SK-N-SH treated with all-trans-retinoic acid at 6 μM for 48 hours (cell line): ENCODE results near the gene SASH1.
A peak's percentile ranks its signal among the peaks of the same experiment; 100 is the strongest.

ENCODE experiments used
- ATAC-seq: fragments of 200-7000 bp; cut with Tn5 transposase; 3 replicates; pipeline ENCODE4 v1.9.1; 2020; ENCODE audit warnings: mild to moderate bottlenecking, moderate library complexity
- ARNTL ChIP-seq: fragments of 450-650 bp; formaldehyde crosslinking; IDR thresholded peaks from 2 replicates; pipeline ENCODE4 v1.5.0; 2020; ENCODE audit warnings: low read depth, mild to moderate bottlenecking, moderate library complexity, borderline replicate concordance
- CSDC2 ChIP-seq: fragments of 250-450 bp; sonication (Bioruptor Pico); IDR thresholded peaks from 2 replicates; pipeline ENCODE4 v1.5.0; 2020; ENCODE audit warnings: mild to moderate bottlenecking, moderate library complexity
- ESRRG ChIP-seq: fragments of 250-450 bp; sonication (Bioruptor Pico); IDR thresholded peaks from 2 replicates; pipeline ENCODE4 v1.6.1; 2021; ENCODE audit warnings: mild to moderate bottlenecking
- GLIS3 ChIP-seq: fragments of 250-450 bp; sonication (Bioruptor Pico); IDR thresholded peaks from 2 replicates; pipeline ENCODE4 v1.5.0; 2020; ENCODE audit warnings: mild to moderate bottlenecking, moderate library complexity
- ISL1 ChIP-seq: fragments of 250-450 bp; sonication (Bioruptor Pico); IDR thresholded peaks from 2 replicates; pipeline ENCODE4 v2.1.2; 2022; ENCODE audit warnings: mild to moderate bottlenecking, moderate library complexity
- OSR1 ChIP-seq: fragments of 250-450 bp; sonication (Bioruptor Pico); IDR thresholded peaks from 2 replicates; pipeline ENCODE4 v1.8.0; 2022; ENCODE audit warnings: moderate library complexity, mild to moderate bottlenecking, inconsistent platforms
- PPARA ChIP-seq: fragments of 250-450 bp; sonication (Bioruptor Pico); IDR thresholded peaks from 2 replicates; pipeline ENCODE4 v1.5.0; 2020; ENCODE audit warnings: mild to moderate bottlenecking, borderline replicate concordance
- RARB ChIP-seq: fragments of 250-450 bp; sonication (Bioruptor Pico); IDR thresholded peaks from 2 replicates; pipeline ENCODE4 v1.8.0; 2021; ENCODE audit warnings: mild to moderate bottlenecking, moderate library complexity
- SNAI2 ChIP-seq: fragments of 250-450 bp; sonication (Bioruptor Pico); IDR thresholded peaks from 2 replicates; pipeline ENCODE4 v1.5.0; 2020; ENCODE audit warnings: mild to moderate bottlenecking, moderate library complexity
- TCF4 ChIP-seq: fragments of 250-450 bp; sonication (Bioruptor Pico); IDR thresholded peaks from 2 replicates; pipeline ENCODE4 v1.8.0; 2021; ENCODE audit warnings: mild to moderate bottlenecking, moderate library complexity, borderline replicate concordance
- TOX ChIP-seq: fragments of 250-450 bp; sonication (Bioruptor Pico); IDR thresholded peaks from 2 replicates; pipeline ENCODE4 v1.8.0; 2021; ENCODE audit warnings: mild to moderate bottlenecking, moderate library complexity, borderline replicate concordance
- ZC3H10 ChIP-seq: fragments of 250-450 bp; sonication (Bioruptor Pico); IDR thresholded peaks from 2 replicates; pipeline ENCODE4 v1.5.1; 2021; ENCODE audit warnings: mild to moderate bottlenecking, moderate library complexity
- ZFP3 ChIP-seq: fragments of 250-450 bp; sonication (Bioruptor Pico); IDR thresholded peaks from 2 replicates; pipeline ENCODE4 v1.5.0; 2020; ENCODE audit warnings: mild to moderate bottlenecking, moderate library complexity
- ZFP30 ChIP-seq: fragments of 450-650 bp; formaldehyde crosslinking; IDR thresholded peaks from 2 replicates; pipeline ENCODE4 v1.5.0; 2022; ENCODE audit warnings: mild to moderate bottlenecking, moderate library complexity
- ZNF565 ChIP-seq: fragments of 450-650 bp; formaldehyde crosslinking; conservative IDR thresholded peaks from 2 replicates; pipeline ENCODE4 v1.5.0; 2020; ENCODE audit warnings: low read depth, mild to moderate bottlenecking, moderate library complexity
- ZNF70 ChIP-seq: fragments of 450-650 bp; formaldehyde crosslinking; IDR thresholded peaks from 2 replicates; pipeline ENCODE4 v1.5.0; 2020; ENCODE audit warnings: mild to moderate bottlenecking, moderate library complexity
- ZNF8 ChIP-seq: fragments of 450-650 bp; formaldehyde crosslinking; IDR thresholded peaks from 2 replicates; pipeline ENCODE4 v1.5.0; 2020; ENCODE audit warnings: mild to moderate bottlenecking, moderate library complexity
- TF ChIP-seq, protein P1 (sequence below): fragments of 250-450 bp; sonication (Bioruptor Pico); IDR thresholded peaks from 2 replicates; pipeline ENCODE4 v1.5.1; 2020; ENCODE audit warnings: low read depth, mild to moderate bottlenecking, moderate library complexity
- TF ChIP-seq, protein P2 (sequence below): fragments of 250-450 bp; sonication (Bioruptor Pico); IDR thresholded peaks from 2 replicates; pipeline ENCODE4 v1.5.0; 2020; ENCODE audit warnings: mild to moderate bottlenecking, moderate library complexity
- TF ChIP-seq, protein P3 (sequence below): fragments of 250-450 bp; sonication (Bioruptor Pico); IDR thresholded peaks from 2 replicates; pipeline ENCODE4 v1.8.0; 2021; ENCODE audit warnings: low read depth, mild to moderate bottlenecking, moderate library complexity, borderline replicate concordance
- TF ChIP-seq, protein P4 (sequence below): fragments of 250-450 bp; sonication (Bioruptor Pico); IDR thresholded peaks from 2 replicates; pipeline ENCODE4 v1.8.0; 2020; ENCODE audit warnings: mild to moderate bottlenecking, moderate library complexity, borderline replicate concordance

The SASH1 gene

DNA sequence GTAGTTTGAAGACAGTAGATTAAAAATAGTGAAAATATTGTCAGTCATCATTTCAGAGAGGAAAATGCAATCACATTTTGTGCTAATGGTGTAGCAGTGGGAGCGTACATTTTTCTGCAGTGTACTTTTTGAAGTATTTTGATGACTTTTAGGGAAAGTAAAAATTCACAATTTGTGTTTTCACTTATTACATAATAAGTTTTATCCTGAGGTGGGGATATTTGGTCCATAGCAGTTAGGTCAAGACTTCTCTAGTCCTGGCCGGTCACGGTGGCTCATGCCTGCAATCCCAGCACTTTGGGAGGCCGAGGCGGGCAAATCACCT lies 122.3 kb downstream of the SASH1 start (continued):
- TF ChIP-seq, protein P1, sequence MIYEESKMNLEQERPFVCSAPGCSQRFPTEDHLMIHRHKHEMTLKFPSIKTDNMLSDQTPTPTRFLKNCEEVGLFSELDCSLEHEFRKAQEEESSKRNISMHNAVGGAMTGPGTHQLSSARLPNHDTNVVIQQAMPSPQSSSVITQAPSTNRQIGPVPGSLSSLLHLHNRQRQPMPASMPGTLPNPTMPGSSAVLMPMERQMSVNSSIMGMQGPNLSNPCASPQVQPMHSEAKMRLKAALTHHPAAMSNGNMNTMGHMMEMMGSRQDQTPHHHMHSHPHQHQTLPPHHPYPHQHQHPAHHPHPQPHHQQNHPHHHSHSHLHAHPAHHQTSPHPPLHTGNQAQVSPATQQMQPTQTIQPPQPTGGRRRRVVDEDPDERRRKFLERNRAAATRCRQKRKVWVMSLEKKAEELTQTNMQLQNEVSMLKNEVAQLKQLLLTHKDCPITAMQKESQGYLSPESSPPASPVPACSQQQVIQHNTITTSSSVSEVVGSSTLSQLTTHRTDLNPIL, result no peak
- TF ChIP-seq CSDC2 (CRISPR knock-in tag), result no peak
- TF ChIP-seq GLIS3, result no peak
- TF ChIP-seq ZFP30 (CRISPR knock-in tag), result no peak
- no peak for TF ChIP-seq OSR1 (CRISPR knock-in tag)
- no peak for TF ChIP-seq ZNF8
- no peak for TF ChIP-seq ISL1 (CRISPR knock-in tag)
- no peak for TF ChIP-seq ARNTL (CRISPR knock-in tag)

DNA sequence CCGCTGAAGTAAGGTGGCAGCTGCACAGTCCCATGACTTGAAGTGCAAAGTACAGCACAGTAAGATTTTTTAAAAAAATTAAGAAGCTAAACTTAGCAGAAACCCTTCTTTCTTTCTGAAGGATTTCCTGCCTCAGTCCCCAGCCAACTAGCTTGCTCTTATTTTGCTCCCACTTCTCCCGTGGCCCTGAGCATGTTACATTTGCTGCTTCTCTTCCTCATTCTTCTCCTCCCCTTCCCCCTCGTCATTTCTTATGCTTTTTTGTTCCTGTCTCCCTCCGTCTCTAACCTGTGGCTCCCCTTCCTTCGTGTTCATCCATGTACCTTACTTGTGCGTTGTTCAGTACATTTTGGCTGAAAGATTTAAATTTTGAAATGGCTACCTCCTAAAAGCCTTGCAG lies 123.0 kb downstream of the SASH1 start:
- TF ChIP-seq, protein P2, sequence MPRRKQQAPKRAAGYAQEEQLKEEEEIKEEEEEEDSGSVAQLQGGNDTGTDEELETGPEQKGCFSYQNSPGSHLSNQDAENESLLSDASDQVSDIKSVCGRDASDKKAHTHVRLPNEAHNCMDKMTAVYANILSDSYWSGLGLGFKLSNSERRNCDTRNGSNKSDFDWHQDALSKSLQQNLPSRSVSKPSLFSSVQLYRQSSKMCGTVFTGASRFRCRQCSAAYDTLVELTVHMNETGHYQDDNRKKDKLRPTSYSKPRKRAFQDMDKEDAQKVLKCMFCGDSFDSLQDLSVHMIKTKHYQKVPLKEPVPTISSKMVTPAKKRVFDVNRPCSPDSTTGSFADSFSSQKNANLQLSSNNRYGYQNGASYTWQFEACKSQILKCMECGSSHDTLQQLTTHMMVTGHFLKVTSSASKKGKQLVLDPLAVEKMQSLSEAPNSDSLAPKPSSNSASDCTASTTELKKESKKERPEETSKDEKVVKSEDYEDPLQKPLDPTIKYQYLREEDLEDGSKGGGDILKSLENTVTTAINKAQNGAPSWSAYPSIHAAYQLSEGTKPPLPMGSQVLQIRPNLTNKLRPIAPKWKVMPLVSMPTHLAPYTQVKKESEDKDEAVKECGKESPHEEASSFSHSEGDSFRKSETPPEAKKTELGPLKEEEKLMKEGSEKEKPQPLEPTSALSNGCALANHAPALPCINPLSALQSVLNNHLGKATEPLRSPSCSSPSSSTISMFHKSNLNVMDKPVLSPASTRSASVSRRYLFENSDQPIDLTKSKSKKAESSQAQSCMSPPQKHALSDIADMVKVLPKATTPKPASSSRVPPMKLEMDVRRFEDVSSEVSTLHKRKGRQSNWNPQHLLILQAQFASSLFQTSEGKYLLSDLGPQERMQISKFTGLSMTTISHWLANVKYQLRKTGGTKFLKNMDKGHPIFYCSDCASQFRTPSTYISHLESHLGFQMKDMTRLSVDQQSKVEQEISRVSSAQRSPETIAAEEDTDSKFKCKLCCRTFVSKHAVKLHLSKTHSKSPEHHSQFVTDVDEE (CRISPR knock-in tag), result no peak
- TF ChIP-seq RARB (no peak), OSR1 (CRISPR knock-in tag) (no peak), PPARA (no peak), ARNTL (CRISPR knock-in tag) (no peak), ZNF70 (CRISPR knock-in tag) (no peak), ZNF565 (CRISPR knock-in tag) (no peak), ZC3H10 (CRISPR knock-in tag) (no peak), ZFP3 (no peak), SNAI2 (CRISPR knock-in tag) (no peak), ZFP30 (CRISPR knock-in tag) (no peak)
- TF ChIP-seq, protein P3, sequence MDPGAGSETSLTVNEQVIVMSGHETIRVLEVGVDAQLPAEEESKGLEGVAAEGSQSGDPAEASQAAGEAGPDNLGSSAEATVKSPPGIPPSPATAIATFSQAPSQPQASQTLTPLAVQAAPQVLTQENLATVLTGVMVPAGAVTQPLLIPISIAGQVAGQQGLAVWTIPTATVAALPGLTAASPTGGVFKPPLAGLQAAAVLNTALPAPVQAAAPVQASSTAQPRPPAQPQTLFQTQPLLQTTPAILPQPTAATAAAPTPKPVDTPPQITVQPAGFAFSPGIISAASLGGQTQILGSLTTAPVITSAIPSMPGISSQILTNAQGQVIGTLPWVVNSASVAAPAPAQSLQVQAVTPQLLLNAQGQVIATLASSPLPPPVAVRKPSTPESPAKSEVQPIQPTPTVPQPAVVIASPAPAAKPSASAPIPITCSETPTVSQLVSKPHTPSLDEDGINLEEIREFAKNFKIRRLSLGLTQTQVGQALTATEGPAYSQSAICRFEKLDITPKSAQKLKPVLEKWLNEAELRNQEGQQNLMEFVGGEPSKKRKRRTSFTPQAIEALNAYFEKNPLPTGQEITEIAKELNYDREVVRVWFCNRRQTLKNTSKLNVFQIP (CRISPR knock-in tag), result no peak
- TF ChIP-seq, protein P1, result no peak
- no peak for ATAC-seq

DNA sequence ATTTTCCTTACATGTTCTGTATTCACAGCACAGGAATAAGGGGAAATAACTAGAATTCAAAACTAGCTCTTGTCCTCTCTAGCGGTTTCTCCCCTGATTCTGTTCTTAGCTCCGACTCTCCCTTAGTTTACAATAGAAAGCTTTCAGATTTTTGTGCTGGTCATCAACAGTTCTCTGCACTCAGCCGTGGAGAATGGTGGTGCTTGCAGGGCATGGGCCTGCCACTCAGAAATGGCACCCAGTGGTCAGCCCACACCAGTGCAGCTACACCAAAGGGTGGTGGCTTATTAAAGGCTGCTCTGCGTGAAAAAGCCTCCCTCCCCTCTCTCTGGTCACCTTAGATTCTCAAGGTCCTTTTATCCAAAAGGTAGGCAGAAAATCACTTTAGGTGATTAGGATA lies 123.5 kb downstream of the SASH1 start:
- TF ChIP-seq OSR1 (CRISPR knock-in tag) (no peak), ZNF70 (CRISPR knock-in tag) (no peak), ESRRG (CRISPR knock-in tag) (no peak), TOX (CRISPR knock-in tag) (no peak), SNAI2 (CRISPR knock-in tag) (no peak), TCF4 (CRISPR knock-in tag) (no peak), ISL1 (CRISPR knock-in tag) (no peak), PPARA (no peak), ZFP30 (CRISPR knock-in tag) (no peak), CSDC2 (CRISPR knock-in tag) (no peak)
- peak; percentile 27; the same call in 1 of the 3 replicates for ATAC-seq

DNA sequence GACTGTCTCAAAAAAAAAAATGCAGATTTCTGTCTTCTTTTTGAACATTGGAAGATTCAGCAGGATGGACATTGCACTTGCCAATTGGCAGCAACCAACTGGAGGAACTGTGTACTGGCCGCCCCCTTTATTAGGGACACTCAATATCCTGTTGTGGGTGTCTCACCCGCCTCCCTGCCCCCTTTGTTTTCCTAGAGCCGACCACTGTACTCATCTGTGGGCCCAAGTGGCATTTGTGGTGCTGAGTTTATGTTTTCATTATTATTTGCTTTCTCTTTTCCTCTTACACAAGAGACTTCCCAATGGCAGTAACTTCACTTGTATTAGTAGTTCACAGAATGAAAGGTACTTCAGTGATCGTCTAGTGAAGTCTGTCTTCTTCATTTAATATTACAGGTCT lies 125.3 kb downstream of the SASH1 start:
- TF ChIP-seq OSR1 (CRISPR knock-in tag) (no peak), RARB (no peak), ESRRG (CRISPR knock-in tag) (no peak), ZFP30 (CRISPR knock-in tag) (no peak), ISL1 (CRISPR knock-in tag) (no peak), ZNF8 (no peak), CSDC2 (CRISPR knock-in tag) (no peak), ZFP3 (no peak)
- TF ChIP-seq, protein P4, sequence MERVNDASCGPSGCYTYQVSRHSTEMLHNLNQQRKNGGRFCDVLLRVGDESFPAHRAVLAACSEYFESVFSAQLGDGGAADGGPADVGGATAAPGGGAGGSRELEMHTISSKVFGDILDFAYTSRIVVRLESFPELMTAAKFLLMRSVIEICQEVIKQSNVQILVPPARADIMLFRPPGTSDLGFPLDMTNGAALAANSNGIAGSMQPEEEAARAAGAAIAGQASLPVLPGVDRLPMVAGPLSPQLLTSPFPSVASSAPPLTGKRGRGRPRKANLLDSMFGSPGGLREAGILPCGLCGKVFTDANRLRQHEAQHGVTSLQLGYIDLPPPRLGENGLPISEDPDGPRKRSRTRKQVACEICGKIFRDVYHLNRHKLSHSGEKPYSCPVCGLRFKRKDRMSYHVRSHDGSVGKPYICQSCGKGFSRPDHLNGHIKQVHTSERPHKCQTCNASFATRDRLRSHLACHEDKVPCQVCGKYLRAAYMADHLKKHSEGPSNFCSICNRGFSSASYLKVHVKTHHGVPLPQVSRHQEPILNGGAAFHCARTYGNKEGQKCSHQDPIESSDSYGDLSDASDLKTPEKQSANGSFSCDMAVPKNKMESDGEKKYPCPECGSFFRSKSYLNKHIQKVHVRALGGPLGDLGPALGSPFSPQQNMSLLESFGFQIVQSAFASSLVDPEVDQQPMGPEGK (CRISPR knock-in tag), result no peak
- TF ChIP-seq, all 23 proteins: peak for 0
- no peak for ATAC-seq
